Activated CD8-positive, alpha-beta T cell treated with anti-CD3 and anti-CD28 coated beads for 36 hours (primary cell): ENCODE results near the gene LYPD6. TPM values are rescaled to one million over a fixed set of nuclear protein-coding genes. Genes with fewer than 3 reads are reported as not detected.
"Not testable (repeated sequence)": the region's sequence is repeated elsewhere in the genome, so short reads cannot be mapped to it uniquely, and the experiment has no call there.

Experiments
- ATAC-seq: fragments of 200-7000 bp; cut with Tn5 transposase; one replicate; pipeline ENCODE4 v1.10.0; 2021; ENCODE audit warnings: mild to moderate bottlenecking, moderate library complexity
- CTCF ChIA-PET: fragments of 350-600 bp; sonication (Branson Sonifier 250); formaldehyde crosslinking; loops from one replicate; lab custom pipeline; 2021; ENCODE audit warnings: antibody characterized with exemption; lab: Charles Lee
- POLR2A ChIA-PET: fragments of 350-600 bp; sonication (Branson Sonifier 250); formaldehyde crosslinking; loops from one replicate; lab custom pipeline; 2021; ENCODE audit warnings: antibody characterized with exemption; lab: Charles Lee
- DNase-seq: peaks from one replicate; pipeline ENCODE4 v3.0.0-alpha.2; 2020
- H3K27ac Mint-ChIP-seq: one replicate; pipeline ENCODE4 v1.8.0; 2021; ENCODE audit warnings: mild to moderate bottlenecking, mixed read lengths
- H3K27me3 Mint-ChIP-seq: one replicate; pipeline ENCODE4 v1.8.0; 2021; ENCODE audit warnings: mixed read lengths
- H3K36me3 Mint-ChIP-seq: one replicate; pipeline ENCODE4 v1.8.0; 2021; ENCODE audit warnings: low read depth, mixed read lengths
- H3K4me1 Mint-ChIP-seq: one replicate; pipeline ENCODE4 v1.8.0; 2021; ENCODE audit warnings: low read depth, mixed read lengths
- H3K4me3 Mint-ChIP-seq: one replicate; pipeline ENCODE4 v1.8.0; 2021; ENCODE audit warnings: mild to moderate bottlenecking, moderate library complexity, mixed read lengths
- H3K9me3 Mint-ChIP-seq: one replicate; pipeline ENCODE4 v1.8.0; 2021; ENCODE audit warnings: mixed read lengths
- intact Hi-C: fragments of 100-400 bp; cut with micrococcal nuclease; formaldehyde crosslinking; loops from one replicate; pipeline ENCODE4 v1.10.0; 2022
- total RNA-seq, 2 experiments: library from RNA; stranded (reverse); gene quantifications; one replicate each; pipeline ENCODE4 v1.2.3, GENCODE V29; 2021
- TF ChIP-seq, protein P1 (sequence below): fragments of 200-600 bp; IDR thresholded peaks from one replicate; pipeline ENCODE4 v1.8.0; 2022; ENCODE audit warnings: antibody characterized with exemption, mild to moderate bottlenecking

The LYPD6 gene
- total RNA-seq, 2 experiments from 2014 or later, result not detected

GRCh38 chr2:149487189-149487588 lies 156.8 kb downstream of the LYPD6 start:
- POLR2A ChIA-PET, result no interaction called here
- Mint-ChIP-seq H3K4me3 (no peak overlapping the region), H3K36me3 (no peaks in the 10 kb centered on the region), H3K9me3 (no peaks in the 10 kb centered on the region), H3K4me1 (no peaks in the 10 kb centered on the region), H3K27ac (no peak overlapping the region), H3K27me3 (peaks cover 13% of the 10 kb centered on the region)
- no peak for ATAC-seq
- DNase-seq, result no peak
- CTCF ChIA-PET, result no interaction called here
- intact Hi-C loops, result no loop called here
- TF ChIP-seq, protein P1, sequence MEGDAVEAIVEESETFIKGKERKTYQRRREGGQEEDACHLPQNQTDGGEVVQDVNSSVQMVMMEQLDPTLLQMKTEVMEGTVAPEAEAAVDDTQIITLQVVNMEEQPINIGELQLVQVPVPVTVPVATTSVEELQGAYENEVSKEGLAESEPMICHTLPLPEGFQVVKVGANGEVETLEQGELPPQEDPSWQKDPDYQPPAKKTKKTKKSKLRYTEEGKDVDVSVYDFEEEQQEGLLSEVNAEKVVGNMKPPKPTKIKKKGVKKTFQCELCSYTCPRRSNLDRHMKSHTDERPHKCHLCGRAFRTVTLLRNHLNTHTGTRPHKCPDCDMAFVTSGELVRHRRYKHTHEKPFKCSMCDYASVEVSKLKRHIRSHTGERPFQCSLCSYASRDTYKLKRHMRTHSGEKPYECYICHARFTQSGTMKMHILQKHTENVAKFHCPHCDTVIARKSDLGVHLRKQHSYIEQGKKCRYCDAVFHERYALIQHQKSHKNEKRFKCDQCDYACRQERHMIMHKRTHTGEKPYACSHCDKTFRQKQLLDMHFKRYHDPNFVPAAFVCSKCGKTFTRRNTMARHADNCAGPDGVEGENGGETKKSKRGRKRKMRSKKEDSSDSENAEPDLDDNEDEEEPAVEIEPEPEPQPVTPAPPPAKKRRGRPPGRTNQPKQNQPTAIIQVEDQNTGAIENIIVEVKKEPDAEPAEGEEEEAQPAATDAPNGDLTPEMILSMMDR, result no peak

GRCh38 chr2:149488706-149489440 lies 158.5 kb downstream of the LYPD6 start:
- CTCF ChIA-PET, result no interaction called here
- TF ChIP-seq, protein P1, result no peak
- H3K27ac Mint-ChIP-seq, result no peak overlapping the region
- no peaks in the 10 kb centered on the region for H3K4me1 Mint-ChIP-seq
- ATAC-seq (no peak), DNase-seq (no peak)
- intact Hi-C loops, result no loop called here
- H3K36me3 Mint-ChIP-seq, result no peaks in the 10 kb centered on the region
- POLR2A ChIA-PET, result interaction anchor here (0.6 kb wide), 1 partner anchor 219 kb away, joined by 3 read pairs; no protein-coding TSS in a partner anchor
- peaks cover 3% of the 10 kb centered on the region for H3K9me3 Mint-ChIP-seq
- no peak overlapping the region for H3K4me3 Mint-ChIP-seq
- peaks cover 14% of the 10 kb centered on the region for H3K27me3 Mint-ChIP-seq

DNA sequence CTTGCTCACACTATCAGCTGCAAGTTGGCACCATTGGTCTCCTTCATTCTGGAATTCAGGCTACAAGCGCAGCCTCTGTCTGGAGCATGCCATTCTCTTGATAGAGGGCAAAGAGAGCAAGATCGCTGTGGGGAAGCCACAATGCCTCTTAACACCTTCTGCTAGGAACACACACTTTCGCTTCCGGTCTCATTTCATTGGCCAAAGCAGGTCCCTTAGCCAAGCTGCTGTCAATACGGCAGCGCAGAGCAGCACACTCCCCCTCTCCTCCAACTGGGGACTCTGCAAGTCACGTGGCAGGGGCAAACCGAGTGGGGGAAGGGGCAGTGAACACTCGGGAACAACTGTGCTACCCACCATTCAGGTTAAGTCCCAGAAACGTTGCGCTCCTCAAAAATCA lies 159.1 kb downstream of the LYPD6 start:
- peaks cover 3% of the 10 kb centered on the region for H3K9me3 Mint-ChIP-seq
- ATAC-seq, result no peak
- no peaks in the 10 kb centered on the region for H3K36me3 Mint-ChIP-seq
- DNase-seq, result no peak
- intact Hi-C loops, result no loop called here
- TF ChIP-seq, protein P1, result no peak
- H3K27ac Mint-ChIP-seq, result no peak overlapping the region
- ChIA-PET POLR2A (interaction anchor here (0.6 kb wide), 1 partner anchor 218 kb away, joined by 3 read pairs; no protein-coding TSS in a partner anchor), CTCF (no interaction called here)
- H3K27me3 Mint-ChIP-seq, result peaks cover 15% of the 10 kb centered on the region
- no peak overlapping the region for H3K4me3 Mint-ChIP-seq
- H3K4me1 Mint-ChIP-seq, result no peaks in the 10 kb centered on the region

DNA sequence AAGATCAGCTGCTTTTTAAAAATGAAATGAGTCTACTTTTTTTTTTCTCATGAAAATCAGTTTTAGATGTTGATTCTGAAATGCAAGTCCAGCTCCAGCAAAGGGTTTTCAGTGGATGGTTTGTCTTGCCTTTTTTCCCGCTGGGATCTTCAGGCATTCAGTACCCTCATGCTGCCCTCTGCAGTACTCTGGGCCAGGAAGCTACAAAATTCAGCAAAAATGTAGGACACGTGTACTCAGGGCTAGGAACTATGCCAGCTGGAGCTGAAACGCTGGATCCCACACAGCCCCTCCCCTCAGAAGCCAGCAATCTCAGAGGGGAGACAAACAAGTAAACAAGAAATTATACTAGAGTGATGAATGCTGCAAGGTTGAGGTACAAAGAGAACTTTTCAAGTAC lies 159.9 kb downstream of the LYPD6 start:
- no peaks in the 10 kb centered on the region for H3K4me1 Mint-ChIP-seq
- H3K4me3 Mint-ChIP-seq, result no peak overlapping the region
- H3K27ac Mint-ChIP-seq, result no peak overlapping the region
- ChIA-PET CTCF (interaction anchor here (1.2 kb wide), 1 partner anchor 71 kb away, joined by 5 read pairs; no protein-coding TSS in a partner anchor), POLR2A (no interaction called here)
- DNase-seq, result no peak
- H3K9me3 Mint-ChIP-seq, result peaks cover 3% of the 10 kb centered on the region
- H3K36me3 Mint-ChIP-seq, result no peaks in the 10 kb centered on the region
- TF ChIP-seq, protein P1, result no peak
- intact Hi-C loops, result no loop called here
- H3K27me3 Mint-ChIP-seq, result peaks cover 9% of the 10 kb centered on the region
- ATAC-seq, result no peak

GRCh38 chr2:149492923-149493322 lies 162.5 kb downstream of the LYPD6 start:
- Mint-ChIP-seq H3K4me3 (no peak overlapping the region), H3K36me3 (no peaks in the 10 kb centered on the region), H3K9me3 (peaks cover 3% of the 10 kb centered on the region), H3K27ac (no peak overlapping the region), H3K4me1 (no peaks in the 10 kb centered on the region), H3K27me3 (peaks cover 9% of the 10 kb centered on the region)
- ChIA-PET POLR2A (no interaction called here), CTCF (no interaction called here)
- DNase-seq (no peak), ATAC-seq (no peak)
- TF ChIP-seq, protein P1, result no peak
- intact Hi-C loops, result no loop called here

DNA sequence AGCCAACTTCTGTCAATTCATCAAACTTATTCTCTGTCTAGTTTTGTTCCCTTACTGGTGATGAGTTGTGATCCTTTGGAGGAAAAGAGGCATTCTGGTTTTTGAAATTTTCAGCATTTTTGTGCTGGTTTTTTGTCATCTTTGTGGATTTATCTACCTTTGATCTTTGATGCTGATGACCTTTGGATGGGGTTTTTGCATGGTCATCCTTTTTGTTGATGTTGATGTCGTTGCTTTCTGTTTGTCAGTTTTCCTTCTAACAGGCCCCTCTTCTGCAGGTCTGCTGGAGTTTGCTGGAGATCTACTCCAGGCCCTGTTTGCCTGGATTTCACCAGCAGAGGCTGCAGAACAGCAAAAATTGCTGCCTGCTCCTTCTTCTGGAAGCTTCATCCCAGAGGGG lies 168.8 kb downstream of the LYPD6 start:
- POLR2A ChIA-PET, H3K36me3 Mint-ChIP-seq, H3K9me3 Mint-ChIP-seq, H3K4me1 Mint-ChIP-seq, intact Hi-C loops, H3K4me3 Mint-ChIP-seq, H3K27ac Mint-ChIP-seq, DNase-seq, ATAC-seq, H3K27me3 Mint-ChIP-seq, CTCF ChIA-PET: not testable (repeated sequence)

DNA sequence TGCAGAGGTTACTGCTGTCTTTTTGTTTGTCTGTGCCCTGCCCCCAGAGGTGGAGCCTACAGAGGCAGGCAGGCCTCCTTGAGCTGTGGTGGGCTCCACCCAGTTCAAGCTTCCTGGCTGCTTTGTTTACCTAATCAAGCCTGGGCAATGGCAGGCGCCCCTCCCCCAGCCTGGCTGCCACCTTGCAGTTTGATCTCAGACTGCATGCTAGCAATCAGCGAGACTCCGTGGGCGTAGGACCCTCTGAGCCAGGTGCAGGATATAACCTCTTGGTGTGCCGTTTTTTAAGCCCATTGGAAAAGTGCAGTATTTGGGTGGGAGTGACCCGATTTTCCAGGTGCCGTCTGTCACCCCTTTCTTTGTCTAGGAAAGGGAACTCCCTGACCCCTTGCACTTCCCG lies 176.4 kb downstream of the LYPD6 start:
- CTCF ChIA-PET, H3K36me3 Mint-ChIP-seq, DNase-seq, intact Hi-C loops, H3K27ac Mint-ChIP-seq, H3K4me1 Mint-ChIP-seq, POLR2A ChIA-PET, ATAC-seq, H3K4me3 Mint-ChIP-seq, H3K9me3 Mint-ChIP-seq: not testable (repeated sequence)
- H3K27me3 Mint-ChIP-seq, result peaks cover 15% of the 10 kb centered on the region
